Measurements from ENCODE around the gene TSNAX. TPM values are rescaled to one million over a fixed set of nuclear protein-coding genes. Genes with fewer than 3 reads are reported as not detected.
"Not testable (repeated sequence)": the region's sequence is repeated elsewhere in the genome, so short reads cannot be mapped to it uniquely, and the experiment has no call there.

Gene TSNAX, protein sequence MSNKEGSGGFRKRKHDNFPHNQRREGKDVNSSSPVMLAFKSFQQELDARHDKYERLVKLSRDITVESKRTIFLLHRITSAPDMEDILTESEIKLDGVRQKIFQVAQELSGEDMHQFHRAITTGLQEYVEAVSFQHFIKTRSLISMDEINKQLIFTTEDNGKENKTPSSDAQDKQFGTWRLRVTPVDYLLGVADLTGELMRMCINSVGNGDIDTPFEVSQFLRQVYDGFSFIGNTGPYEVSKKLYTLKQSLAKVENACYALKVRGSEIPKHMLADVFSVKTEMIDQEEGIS
- total RNA-seq (2014; rRNA removed; shearing (Covaris generic)) = 69.4 and 75.2 TPM in 2 replicates

DNA sequence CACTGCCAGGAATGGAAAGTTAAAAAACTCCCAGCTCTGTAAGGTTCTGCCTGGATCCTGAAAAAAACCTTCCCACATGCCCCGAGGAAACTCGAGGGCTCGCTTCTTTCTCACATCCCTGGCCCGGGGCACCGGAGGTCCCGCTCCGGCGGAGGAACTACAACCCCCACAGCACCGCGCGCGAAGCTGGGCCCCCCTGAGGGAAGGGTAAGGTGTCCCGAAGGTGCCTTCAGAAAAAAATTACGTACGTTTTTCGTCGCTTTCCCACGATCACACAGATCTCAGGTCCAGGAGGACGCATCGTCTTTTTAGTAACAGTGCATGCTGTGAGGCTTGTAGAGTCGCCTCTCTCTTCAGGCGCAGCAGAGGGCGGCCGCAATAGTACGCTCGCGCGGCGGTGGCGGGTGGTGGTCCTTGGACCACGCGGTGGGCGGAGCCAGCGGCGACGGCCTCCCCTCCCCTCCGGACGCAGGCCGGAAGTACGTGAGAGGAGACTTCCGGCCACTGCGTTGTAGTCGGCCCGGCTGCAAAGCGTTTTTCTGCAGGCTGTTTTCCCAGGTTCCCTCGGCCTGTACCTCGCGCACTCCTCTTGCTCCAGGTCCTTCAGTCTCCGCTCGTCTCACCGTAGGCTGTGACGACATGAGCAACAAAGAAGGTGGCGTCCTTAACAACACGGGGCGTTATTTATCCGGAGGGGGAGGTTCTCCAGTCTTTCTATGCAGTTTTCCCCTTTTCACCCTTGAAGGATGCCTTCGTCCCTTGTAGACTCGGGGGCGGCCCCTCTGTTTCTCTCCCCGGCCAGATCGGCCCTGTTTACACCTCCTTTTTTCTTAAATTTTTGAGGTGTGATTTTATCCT lies at the start of gene TSNAX:
TSS of gene TSNAX (plus strand) at position 498 of the 858 bp plus-strand sequence. CDS start at position 640, 142 bp downstream.
- DNase-seq (ENCODE audit: low spot score) = peak; percentile 90

DNA sequence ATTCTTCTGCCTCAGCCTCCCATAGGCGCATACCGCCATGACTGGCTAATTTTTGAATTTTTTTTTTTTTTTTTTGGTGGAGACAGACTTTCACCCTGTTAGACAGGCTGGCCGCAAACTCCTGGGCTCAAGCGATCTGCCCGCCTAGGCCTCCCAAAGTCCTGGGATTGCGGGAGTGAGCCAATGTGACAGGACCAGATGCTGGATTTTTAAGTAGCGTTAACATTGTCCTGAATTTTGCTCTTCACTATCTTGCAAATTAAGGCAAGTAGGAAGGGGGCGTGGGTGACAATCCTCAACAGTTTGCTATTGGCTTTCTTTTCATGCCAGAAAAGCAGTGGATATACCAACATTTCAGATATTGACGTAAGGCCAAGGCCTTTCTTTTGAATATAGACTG lies 49.7 kb upstream of the TSNAX start:
- no peak for DNase-seq (ENCODE audit: low spot score)

DNA sequence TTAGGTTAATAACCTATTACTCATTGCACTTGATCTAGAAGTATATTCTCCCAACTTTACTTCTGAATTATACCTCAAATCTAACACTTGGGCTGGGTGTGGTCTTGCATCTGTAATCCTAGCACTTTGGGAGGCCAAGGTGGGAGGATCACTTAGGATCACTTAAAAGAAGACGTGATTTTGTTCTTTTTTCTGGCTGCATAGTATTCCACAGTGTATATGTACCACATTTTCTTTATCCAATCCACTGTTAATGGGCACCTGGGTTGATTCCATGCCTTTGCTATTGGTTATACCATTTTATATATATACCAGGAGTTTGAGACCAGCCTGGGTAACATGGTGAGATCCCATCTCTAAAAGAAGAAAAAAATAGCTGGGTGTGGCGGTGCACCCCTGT lies 48.5 kb upstream of the TSNAX start:
- DNase-seq (ENCODE audit: low spot score) = no peak

DNA sequence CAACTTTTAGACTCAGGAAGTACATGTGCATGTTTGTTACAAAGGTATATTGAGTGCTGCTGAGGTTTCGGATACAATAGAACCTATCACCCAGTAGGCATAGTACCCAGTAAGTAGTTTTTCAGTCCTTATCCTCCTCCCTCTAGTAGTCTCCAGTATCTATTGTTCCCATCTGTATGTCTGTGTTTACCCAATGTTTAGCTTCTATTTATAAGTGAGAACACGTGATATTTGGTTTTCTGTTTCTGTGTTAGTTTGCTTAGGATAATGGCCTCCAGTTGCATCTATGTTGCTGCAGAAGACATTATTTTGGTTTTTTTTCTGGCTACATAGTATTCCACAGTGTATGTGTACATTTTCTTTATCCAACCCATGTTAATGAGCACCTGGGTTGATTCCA lies 47.2 kb upstream of the TSNAX start:
- DNase-seq (ENCODE audit: low spot score) = no peak

DNA sequence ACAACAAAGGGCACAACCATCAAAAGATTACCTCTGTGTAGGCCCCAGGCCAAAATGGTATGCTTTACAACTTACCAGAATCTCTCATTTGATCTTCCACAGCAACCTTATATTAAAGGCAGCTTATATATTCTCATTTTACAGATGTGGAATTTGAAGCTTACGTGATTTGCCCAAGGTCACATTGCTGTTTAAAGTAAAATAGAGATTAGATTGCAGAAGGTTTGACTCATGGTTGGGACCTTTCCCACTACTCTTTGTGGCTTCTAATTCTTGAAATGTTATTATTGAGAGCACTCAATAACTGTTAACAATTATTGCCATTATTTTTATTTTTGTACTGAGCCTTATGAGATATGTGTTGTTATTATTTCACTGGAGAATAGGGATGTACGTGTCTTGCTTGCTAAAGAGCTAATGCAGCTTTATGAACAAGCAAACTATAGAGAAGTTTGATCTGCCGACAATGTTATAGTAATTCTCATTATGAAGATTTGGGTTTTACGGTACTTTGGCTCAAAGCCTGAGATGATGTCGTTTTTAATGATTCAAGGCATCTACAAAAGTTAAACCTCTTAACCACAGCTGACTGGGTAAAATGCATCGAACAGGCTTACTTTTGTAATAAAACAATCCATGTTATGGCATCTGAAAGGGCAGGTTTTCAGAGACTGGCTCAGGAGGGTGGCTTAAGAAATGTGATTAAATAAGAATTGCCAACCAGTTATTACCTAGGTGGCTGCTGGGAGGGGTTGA lies 43.3 kb upstream of the TSNAX start:
- no peak for DNase-seq (ENCODE audit: low spot score)

DNA sequence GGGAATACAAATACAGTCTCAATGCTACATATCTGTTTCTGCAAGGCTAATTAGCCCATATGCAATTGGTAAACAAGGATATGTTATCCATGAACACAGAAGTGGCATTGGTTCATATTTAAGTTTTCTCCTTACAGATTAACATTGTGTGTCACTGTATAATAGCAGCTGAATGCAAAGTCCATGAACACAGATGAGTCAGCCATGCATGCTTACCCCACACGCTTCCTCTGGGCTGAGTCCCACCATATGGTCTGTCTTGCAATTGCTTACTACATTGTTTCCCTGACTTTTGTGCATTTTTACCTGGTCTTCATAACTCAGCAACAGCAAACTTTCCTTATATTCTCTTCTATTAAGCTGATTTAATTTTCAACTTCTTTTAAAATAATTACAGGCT lies 41.5 kb upstream of the TSNAX start:
- DNase-seq (ENCODE audit: low spot score) = no peak

DNA sequence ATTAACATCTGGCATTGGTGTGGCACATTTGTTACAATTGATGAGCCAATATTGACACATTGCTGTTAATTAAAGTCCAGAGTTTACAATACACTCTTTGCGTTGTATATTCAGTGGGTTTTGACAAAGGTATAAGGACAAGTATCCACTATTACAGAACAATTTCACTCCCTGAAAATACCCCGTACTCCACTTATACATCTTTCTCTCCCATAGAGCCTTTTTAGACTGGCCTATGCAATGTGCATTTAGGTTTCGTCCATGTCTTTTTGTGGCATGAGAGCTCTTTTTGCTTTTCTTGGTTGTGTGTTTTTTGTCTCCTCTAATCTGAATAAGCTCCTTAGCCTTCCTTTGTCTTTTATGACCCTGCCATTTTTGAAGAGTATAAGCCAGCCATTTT lies 40.6 kb upstream of the TSNAX start:
- DNase-seq (ENCODE audit: low spot score) = no peak

DNA sequence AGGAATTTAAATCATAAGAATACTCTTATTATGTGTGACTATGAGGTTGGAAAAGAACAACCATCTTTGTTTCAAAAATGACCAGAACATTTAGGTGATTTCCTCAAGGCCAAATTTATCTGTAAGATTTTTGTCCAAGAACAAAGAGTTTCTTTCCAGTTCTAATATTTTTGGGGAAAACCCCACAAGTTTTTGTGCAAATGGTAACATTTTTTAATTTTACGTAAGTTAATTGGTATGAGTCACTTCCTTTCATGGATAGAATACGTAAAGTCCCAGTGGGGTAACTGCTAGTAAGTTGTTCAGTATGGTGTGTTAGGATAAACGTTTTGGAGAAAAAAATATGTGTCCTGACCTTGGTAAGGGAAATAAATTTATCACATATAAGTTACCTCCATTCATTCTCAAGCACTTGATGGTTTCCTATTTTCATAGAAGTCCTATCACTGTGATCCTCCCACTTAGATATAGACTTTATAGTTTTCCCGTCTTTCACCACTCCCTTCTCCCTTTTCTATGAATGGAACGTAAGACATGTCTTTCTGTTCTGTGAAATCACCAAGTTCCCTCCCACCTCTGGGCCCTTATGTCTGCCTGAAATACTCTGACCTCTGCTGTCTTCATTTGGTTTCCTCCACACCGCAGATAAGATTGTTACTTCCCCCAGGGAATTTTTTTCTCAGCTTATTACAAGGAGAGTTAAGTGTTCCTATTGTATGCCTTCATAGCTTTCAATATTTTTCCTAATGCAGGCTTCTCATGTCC lies 34.9 kb upstream of the TSNAX start:
- peak; percentile 49 for DNase-seq (ENCODE audit: low spot score)

DNA sequence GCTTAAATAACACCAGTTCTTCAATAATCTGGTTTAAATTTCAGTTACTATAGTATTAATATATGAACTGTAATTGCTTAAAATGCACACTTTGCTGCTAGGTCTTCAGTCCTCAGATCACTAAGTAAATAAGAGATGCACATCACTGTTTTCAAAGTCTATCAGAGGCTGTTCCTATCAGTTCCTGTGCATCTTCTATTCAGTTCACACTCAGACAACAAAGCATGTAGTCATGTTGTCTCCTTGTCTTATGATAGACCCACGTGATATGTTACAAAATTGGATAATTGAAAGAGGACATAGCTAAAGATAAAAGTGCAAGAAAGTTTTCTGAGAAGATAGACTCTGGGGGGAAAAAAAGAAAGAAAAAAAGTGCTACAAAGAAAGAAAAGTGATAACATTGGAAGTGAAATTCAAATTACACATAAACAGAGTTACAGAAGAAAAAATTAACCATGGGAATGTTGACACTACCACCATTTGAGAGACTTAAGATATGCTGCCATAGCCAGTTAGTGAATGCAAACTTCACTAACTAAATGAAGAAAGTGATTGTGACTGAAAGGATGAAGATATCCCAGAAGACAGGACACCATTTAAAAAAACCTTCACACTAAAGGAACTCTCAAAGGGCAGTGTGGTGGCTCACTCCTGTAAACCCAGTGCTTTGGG lies 33.9 kb upstream of the TSNAX start:
- no peak for DNase-seq (ENCODE audit: low spot score)

DNA sequence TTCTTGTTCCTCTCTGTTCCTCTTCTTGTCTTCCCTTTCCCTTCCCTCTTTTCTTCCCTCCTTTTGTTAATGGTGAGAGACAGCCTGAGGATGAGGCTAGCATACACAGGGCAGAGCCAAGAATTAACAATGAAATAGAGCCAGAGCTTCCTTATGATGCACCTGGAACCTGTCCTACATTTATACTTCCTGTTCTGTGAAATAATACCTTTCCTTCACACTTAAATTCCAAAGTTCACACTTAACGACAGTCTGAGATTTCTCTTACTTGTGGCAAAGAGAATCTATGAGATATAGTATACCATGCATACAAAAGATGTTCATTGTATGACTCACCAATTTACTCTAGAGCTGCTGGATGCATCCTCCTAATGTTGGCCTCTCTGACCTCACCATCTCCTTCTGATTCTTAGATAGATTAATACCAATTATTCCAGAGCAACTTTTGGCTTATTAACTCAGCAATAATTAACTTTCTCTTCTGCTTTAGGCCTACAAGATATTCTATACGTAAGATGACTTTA lies 30.8 kb upstream of the TSNAX start:
- no peak for DNase-seq (ENCODE audit: low spot score)

DNA sequence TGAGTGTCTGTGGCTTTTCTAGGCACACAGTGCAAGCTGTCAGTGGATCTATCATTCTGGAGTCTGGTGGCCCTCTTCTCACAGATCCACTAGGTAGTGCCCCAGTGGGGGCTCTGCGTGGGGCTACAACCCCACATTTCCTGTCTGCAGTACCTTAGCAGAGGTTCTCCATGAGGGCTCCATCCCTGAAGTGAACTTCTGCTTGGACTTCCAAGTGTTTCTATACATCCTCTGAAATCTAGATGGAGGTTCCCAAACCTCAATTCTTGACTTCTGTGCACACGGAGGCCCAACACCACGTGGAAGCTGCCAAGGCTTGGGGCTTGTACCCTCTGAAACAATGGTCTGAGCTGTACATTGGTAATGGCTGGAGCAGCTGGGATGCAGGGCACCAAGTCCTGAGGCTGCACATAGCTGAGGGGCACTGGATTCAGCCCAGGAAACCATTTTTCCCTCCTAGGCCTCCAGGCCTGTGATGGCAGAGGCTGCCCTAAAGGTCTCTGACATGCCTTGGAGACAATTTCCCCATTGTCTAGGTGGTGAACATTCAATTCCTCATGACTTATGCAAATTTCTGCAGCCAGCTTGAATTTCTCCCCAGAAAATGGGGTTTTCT lies 29.2 kb upstream of the TSNAX start:
- no peak for DNase-seq (ENCODE audit: low spot score)

DNA sequence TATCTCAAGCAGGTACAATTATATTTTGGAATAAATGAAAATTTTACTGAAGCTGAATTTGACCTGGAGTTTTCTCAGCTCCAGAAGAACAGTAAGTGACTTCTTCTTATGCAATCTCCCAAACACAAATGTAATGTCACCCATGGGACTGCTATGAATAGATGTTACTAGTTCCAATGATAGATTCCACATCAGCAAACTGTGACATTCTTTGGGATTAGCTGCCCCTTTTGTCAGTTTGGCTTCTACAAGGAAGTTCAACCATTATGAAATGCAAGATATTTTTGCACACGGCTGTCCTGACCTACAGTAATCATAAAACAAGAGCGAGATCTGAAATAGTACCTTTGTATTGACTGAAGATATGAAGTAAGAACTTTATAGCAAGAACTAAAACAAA lies 27.8 kb upstream of the TSNAX start:
- no peak for DNase-seq (ENCODE audit: low spot score)

DNA sequence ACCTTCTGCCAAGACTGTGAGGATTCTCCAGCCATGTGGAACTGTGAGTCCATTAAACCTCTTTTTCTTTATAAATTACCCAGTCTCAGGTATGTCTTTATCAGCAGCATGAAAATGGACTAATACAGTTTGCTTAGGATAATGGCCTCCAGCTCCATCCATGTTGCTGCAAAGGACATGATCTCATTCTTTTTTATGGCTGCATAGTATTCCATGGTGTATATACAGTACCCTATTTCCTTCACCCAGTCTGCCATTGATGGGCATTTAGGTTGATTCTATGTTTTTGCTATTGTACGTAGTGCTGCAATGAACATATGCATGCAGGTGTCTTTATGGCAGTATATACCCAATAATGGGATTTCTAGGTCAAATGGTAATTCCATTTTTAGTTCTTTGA lies 25.3 kb upstream of the TSNAX start:
- DNase-seq (ENCODE audit: low spot score) = not testable (repeated sequence)

DNA sequence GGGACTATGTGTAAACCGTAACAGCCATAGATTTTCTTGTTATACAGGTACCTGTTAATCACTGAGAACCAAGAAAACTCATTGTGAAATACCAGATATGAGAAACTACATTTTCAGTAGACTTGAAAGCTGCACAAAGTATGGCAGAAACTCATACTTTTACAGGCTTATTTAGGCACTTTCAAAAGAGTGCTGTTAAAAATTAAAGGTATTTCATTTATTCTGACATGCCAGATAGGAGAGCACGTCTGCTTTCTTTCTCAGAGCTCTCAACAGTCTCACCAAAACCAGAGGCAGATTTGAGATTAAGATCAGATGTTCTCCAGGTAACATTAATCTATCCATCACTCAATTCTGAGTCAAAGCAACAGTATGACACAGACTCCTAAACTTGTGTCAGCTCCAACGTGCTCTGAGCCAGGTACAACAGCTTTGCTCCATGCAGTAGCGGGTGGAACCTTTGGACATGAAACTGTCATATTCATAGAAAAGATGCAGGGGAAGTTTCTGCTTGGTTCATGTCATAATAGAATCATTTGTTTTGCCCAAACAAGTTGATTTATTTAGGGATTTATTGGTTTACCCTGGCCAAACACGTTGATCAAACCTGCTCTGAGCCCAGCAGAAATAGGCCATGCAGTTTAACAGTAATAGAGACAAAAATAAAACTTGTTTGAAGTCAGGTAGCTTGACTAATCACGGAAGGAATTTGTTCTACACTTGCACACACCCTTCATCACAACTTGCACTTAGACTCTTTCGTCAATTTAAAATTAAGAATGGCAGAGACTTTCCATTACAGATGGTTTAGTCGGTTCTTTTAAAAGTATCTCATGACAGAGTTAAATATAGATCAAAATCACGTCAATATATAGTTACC lies 20.8 kb upstream of the TSNAX start:
- DNase-seq (ENCODE audit: low spot score) = no peak

DNA sequence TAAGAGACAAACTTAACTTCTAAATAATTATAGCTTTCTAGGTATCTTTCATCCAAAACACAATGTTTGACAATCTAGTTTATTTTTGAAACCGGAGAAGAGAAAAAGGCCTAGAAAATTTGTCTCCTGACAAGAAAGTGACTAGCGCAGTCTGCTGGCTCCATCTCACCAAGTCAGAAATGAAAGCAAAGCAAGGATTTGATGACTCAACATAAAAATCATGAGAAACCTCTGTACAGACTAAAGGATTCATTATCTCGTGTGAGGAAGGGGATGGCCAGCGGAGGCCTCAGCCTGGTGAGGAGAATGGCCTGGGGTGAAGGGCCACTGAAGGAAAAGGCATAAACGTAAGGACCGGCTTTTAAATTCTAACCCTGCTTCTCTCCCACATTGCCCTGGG lies 20.0 kb upstream of the TSNAX start:
- no peak for DNase-seq (ENCODE audit: low spot score)

DNA sequence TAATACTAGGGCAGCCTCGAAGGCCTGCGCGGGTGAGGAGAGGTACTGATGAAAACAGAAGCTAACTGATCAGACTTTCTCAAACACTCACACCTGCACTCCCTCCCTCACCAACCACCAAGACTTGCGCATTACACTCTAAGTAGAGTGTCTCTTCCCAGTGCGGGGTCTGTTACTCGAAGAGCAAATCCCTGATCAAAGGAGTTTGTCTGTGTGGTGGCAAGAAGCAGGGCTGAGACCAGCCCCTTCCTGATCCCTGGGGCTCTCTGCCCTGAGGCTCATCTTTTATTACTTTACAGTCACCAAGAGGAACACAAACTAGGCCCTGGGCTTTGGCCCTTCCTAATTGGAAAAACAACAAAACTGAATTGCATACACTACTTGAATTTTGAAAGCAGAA lies 19.5 kb upstream of the TSNAX start:
- DNase-seq (ENCODE audit: low spot score) = no peak

DNA sequence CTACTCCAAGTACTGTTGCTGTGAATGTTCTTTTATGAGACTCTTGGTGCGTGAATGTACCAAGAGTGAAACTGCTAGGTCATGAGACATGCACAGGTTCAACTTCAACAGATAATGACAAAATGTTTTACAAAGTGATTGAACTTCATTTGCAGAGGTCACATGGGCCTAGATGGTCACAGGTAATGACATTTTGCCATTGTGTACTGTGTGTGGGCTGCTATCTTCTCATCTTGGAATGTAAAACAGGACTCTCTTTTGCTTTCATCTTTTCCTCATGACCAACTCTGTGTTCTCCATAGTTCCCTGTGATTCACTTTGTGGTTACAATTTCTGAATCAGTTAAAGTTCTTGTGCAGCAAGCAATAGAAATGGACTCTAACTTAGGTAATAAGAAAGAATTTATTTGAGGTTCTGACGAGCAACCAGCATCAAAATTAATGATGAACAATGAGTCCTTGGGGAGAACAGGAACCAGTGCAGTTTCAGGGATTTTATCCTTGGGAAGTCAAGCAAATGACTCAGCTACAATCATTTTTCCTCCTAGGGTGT lies 16.2 kb upstream of the TSNAX start:
- DNase-seq (ENCODE audit: low spot score) = peak; percentile 82

DNA sequence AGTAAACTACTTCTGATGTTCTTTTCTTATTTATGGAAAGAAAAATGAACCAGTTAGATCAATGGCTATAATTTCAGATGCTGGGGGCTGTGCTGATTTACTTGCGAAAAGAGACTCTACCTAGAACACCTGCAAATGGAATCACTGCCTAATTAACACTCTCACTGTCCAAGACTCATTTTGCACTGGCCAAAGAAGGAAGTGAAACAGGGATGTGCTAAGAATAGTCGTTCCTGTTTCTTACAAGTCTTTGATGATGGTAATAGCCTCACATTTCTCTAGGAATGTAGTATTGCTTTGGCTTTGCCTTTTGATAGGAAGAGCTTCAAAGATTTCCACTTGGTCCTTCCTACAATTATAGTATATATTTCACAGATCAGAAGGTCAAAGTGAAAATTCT lies 12.7 kb upstream of the TSNAX start:
- no peak for DNase-seq (ENCODE audit: low spot score)

DNA sequence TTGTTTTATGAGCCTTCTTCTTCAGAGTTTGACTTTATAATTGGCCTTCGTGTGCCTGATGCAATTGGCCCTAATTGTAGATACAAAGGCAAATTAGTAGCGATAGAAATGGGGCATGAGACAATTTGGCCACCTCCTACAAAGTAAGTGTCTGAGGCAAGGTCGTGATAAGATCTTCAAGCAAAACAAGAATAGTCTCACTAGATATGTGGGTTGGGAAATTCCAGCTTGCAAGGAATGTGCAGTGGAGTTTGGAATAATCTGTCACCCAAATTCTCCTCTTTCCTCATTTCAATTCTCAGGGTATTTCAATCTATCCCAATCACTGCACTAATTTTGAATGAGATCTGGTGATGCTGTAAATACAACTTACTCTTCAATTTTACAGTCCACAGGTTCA lies 11.4 kb upstream of the TSNAX start:
- no peak for DNase-seq (ENCODE audit: low spot score)

All from A172 (cell line).